GM18861 (cell line): ENCODE measurements around the gene KIF21A.
"Not testable (repeated sequence)": the region's sequence is repeated elsewhere in the genome, so short reads cannot be mapped to it uniquely, and the experiment has no call there.

Source experiments
- ATAC-seq: cut with Tn5 transposase; IDR thresholded peaks from one replicate; pipeline ENCODE4 v1.9.1; 2021; ENCODE audit not compliant: unreplicated experiment

KIF21A gene

GRCh38 chr12:39443081-39443928 is at the start of gene KIF21A:
TSS of gene KIF21A (minus strand) at chr12:39443120. CDS start at chr12:39442970, 150 bp downstream.
- ATAC-seq, result peak; percentile 95

GRCh38 chr12:39490500-39491282 is 47.8 kb upstream of the KIF21A start:
- no peak for ATAC-seq

- ATAC-seq, result no peak
Observed at GRCh38 chr12:39483597-39483996, 40.7 kb upstream of the KIF21A start.

GRCh38 chr12:39483042-39483441 is 40.1 kb upstream of the KIF21A start:
- no peak for ATAC-seq

- no peak for ATAC-seq
Observed at GRCh38 chr12:39476894-39477293, 34.0 kb upstream of the KIF21A start.

GRCh38 chr12:39476121-39476520 is 33.2 kb upstream of the KIF21A start:
- ATAC-seq, result no peak

- not testable (repeated sequence) for ATAC-seq
Observed at GRCh38 chr12:39475136-39475535, 32.2 kb upstream of the KIF21A start.

- ATAC-seq, result peak; percentile 83
Observed at GRCh38 chr12:39467432-39467870, 24.5 kb upstream of the KIF21A start.

- no peak for ATAC-seq
Observed at GRCh38 chr12:39464976-39465695, 22.2 kb upstream of the KIF21A start.

- no peak for ATAC-seq
Observed at GRCh38 chr12:39461059-39461458, 18.1 kb upstream of the KIF21A start.

- ATAC-seq, result no peak
Observed at GRCh38 chr12:39459027-39459434, 16.1 kb upstream of the KIF21A start.

GRCh38 chr12:39451977-39452376 is 9.1 kb upstream of the KIF21A start:
- ATAC-seq, result no peak

GRCh38 chr12:39448038-39448437 is 5.1 kb upstream of the KIF21A start:
- no peak for ATAC-seq

- no peak for ATAC-seq
Observed at GRCh38 chr12:39443929-39444209, 949 bp upstream of the KIF21A start.

GRCh38 chr12:39442831-39443080 is 164 bp downstream of the KIF21A start:
- ATAC-seq, result no peak

- ATAC-seq, result peak; percentile 6
Observed at GRCh38 chr12:39441963-39442830, 723 bp downstream of the KIF21A start.

- ATAC-seq, result no peak
Observed at GRCh38 chr12:39441189-39441962, 1.5 kb downstream of the KIF21A start.

GRCh38 chr12:39440781-39441180 is 2.1 kb downstream of the KIF21A start:
- ATAC-seq, result no peak

GRCh38 chr12:39440101-39440500 is 2.8 kb downstream of the KIF21A start:
- ATAC-seq, result no peak

- ATAC-seq, result no peak
Observed at GRCh38 chr12:39435531-39435930, 7.4 kb downstream of the KIF21A start.
